NCI-H460 (cell line): ENCODE data around the gene TMEM87B. TPM values are rescaled to one million over a fixed set of nuclear protein-coding genes. Genes with fewer than 3 reads are reported as not detected.
A peak's percentile ranks its signal among the peaks of the same experiment; 100 is the strongest.
"Not testable (repeated sequence)": the region's sequence is repeated elsewhere in the genome, so short reads cannot be mapped to it uniquely, and the experiment has no call there.

Experiments
- DNase-seq: peaks from one replicate; pipeline ENCODE4 v3.0.0-alpha.2; 2016; ENCODE audit warnings: low read depth; ENCODE audit errors: extremely low read depth
- total RNA-seq: library from RNA; depleted of rRNA; stranded (reverse); fragments of >200 nt; shearing (Covaris generic); gene quantifications from 2 replicates; pipeline ENCODE4 v1.2.3, GENCODE V29; 2014

The TMEM87B gene
- total RNA-seq, 1 experiment from 2014 or later: 17.6 TPM

- DNase-seq: no peak
These were observed 55.9 kb downstream of the TMEM87B start for GRCh38 chr2:112110966-112111365.

GRCh38 chr2:112113354-112113753 is 58.3 kb downstream of the TMEM87B start:
- DNase-seq: not testable (repeated sequence)

- DNase-seq: no peak
These were observed 63.1 kb downstream of the TMEM87B start for GRCh38 chr2:112118148-112118547.

DNA sequence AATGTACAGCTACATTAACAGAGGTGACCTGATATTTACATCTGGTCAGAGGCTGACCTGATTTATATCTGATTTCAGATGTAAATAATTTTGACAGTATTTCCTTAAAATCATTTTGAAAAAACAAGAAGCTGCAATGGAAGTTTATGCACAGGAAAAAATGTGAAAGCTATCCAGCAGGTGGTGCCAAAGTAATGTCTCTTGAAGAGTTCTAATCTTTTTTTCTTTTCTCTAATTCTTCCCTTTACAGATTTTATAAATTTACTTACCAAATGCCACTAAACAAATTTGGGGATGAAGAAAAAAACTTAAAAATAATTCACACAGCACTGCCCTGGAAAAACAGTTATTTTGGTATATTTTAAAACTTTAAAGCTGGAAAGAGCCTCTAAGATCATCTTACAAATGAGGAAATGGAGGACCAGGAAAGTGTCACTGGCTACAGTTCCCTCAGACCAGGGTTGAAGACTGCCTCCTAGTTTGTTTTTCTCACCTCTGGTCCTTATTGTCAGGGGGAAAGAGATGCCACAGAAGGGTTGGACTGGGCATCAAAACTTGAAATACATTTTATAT is 66.7 kb downstream of the TMEM87B start:
- DNase-seq: peak; percentile 36

DNA sequence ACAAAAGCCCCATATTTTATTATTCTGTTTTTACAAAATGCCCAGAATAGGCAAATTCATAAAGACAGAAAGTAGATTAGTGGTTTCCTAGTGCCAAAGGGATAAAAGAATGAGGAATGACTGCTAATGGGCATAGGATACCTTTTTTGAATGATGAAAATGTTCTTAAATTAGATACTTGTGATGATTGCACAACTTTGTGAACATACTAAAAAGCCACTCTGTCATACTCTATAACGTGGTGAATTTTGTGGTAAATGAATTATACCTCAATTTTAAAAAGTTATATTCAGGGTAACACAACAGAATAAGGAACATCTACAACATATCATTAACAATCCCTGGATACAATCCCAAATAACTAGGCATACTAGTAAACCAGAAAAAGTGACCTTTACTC is 74.0 kb downstream of the TMEM87B start:
- no peak for DNase-seq

DNA sequence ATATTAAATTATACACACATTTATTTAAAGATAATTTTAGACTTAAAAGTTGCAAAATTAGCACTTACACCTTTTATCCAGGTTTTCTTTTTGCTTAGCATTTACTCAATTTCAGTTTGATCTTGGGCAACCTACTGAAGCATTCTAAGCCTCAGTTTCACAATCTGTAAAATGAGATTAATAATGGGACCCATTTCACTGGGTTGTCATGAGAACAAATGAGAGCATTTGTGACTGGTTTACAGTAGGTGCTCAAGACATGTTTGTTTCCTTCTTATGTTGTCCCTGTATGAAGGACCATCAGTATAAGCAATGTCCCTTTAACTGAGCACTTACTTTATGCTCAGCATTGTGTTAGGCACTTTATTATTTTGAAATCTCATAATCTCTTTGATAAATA is 78.3 kb downstream of the TMEM87B start:
- DNase-seq: no peak

DNA sequence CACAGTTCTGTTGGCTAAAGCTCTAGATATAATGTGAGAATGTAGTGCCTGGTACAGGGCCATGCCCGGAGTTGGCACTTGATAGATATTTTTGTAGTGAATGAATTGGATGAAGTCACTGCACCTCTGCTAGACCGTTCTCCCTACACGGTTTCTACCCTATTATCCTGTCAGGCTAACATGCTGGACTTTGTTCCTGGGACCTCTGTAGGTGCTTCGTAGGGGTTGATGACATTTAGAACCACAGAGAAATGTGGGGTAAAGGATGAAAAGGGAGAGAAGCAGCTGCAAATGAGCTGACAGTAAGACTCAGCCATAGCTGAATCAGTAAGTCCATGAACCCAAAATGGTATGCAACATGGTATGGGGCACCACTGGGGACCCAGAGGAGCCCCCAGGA is 79.1 kb downstream of the TMEM87B start:
- DNase-seq: no peak

GRCh38 chr2:112136096-112136495 is 81.0 kb downstream of the TMEM87B start:
- DNase-seq: no peak

- DNase-seq: no peak
These were observed 82.6 kb downstream of the TMEM87B start for GRCh38 chr2:112137516-112138158.

DNA sequence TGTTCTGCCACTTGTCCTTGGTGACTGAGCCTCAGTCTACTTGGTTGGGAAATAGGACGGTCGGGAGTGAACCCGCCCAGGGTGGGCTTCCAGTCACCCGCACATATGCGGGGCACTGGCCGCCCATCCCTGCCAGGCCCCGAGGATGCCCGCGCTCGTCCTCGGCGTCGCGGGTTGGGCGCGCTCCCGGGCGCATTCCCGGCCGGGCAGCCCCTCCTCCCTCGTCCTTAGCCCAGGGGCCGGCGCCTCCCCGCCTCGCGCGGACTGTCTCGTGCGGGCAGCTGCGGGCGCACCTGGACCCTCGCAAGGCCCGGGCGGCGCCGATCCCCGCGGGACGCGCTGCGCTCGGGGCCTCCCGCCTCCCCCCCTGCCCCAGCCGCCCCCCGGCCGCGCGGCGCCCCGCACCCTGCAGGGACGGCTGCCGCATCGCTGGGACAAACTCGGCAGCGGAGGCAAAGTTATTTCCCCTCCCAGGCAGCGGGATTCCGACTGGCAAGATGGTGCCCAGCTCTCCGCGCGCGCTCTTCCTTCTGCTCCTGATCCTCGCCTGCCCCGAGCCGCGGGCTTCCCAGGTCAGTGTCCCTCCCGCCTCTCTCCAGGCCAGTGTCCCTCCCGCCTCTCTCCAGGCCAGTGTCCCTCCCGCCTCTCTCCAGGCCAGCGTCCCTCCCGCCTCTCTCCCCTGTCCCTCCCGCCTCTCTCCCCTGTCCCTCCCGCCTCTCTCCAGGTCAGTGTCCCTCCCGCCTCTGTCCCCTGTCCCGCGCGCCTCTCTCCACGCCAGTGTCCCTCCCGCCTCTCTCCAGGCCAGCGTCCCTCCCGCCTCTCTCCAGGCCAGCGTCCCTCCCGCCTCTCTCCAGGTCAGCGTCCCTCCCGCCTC is 83.3 kb downstream of the TMEM87B start, which contains the start of gene FBLN7:
Gene FBLN7, plus strand, starts transcription at position 227 of the 874 bp plus-strand sequence. Its CDS starts 271 bp downstream, at position 498.
- no peak for DNase-seq

DNA sequence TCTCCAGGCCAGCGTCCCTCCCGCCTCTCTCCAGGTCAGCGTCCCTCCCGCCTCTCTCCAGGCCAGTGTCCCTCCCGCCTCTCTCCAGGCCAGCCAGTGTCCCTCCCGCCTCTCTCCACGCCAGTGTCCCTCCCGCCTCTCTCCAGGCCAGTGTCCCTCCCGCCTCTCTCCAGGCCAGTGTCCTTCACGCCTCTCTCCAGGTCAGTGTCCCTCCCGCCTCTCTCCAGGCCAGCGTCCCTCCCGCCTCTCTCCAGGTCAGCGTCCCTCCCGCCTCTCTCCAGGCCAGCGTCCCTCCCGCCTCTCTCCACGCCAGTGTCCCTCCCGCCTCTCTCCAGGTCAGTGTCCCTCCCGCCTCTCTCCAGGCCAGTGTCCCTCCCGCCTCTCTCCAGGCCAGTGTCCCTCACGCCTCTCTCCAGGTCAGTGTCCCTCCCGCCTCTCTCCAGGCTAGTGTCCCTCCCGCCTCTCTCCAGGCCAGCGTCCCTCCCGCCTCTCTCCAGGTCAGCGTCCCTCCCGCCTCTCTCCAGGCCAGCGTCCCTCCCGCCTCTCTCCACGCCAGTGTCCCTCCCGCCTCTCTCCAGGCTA is 84.1 kb downstream of the TMEM87B start:
- DNase-seq: not testable (repeated sequence)

DNA sequence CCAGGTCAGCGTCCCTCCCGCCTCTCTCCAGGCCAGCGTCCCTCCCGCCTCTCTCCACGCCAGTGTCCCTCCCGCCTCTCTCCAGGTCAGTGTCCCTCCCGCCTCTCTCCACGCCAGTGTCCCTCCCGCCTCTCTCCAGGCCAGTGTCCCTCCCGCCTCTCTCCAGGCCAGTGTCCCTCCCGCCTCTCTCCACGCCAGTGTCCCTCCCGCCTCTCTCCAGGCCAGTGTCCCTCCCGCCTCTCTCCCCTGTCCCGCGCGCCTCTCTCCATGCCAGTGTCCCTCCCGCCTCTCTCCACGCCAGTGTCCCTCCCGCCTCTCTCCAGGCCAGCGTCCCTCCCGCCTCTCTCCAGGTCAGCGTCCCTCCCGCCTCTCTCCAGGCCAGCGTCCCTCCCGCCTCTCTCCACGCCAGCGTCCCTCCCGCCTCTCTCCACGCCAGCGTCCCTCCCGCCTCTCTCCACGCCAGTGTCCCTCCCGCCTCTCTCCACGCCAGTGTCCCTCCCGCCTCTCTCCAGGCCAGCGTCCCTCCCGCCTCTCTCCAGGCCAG is 84.7 kb downstream of the TMEM87B start:
- not testable (repeated sequence) for DNase-seq

DNA sequence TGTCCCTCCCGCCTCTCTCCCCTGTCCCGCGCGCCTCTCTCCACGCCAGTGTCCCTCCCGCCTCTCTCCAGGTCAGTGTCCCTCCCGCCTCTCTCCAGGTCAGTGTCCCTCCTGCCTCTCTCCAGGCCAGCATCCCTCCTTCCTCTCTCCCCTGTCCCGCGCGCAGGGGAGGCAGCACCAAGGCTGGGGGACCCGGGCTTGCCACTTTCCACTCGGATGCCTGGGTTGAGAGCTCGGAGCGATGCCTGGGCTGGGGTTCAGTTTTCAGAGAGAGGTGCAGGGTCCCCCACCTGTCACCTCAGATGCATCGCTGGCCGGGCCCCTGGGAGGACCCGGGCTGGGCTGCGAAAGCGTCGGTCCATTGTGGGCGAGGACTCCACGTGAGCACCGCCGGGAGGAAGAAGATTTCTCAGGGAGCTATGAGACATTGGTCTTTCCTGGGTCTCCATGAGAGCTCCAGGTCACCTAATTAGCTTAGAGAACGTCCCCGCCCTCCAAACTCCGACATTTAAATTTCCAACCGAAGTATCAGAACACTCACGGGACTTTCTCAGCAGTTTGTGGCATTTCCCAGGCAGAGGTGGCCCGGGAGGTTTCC is 85.2 kb downstream of the TMEM87B start:
- no peak for DNase-seq

GRCh38 chr2:112140899-112141625 is 86.0 kb downstream of the TMEM87B start:
- DNase-seq: no peak

GRCh38 chr2:112141626-112142007 is 86.5 kb downstream of the TMEM87B start:
- DNase-seq: no peak

DNA sequence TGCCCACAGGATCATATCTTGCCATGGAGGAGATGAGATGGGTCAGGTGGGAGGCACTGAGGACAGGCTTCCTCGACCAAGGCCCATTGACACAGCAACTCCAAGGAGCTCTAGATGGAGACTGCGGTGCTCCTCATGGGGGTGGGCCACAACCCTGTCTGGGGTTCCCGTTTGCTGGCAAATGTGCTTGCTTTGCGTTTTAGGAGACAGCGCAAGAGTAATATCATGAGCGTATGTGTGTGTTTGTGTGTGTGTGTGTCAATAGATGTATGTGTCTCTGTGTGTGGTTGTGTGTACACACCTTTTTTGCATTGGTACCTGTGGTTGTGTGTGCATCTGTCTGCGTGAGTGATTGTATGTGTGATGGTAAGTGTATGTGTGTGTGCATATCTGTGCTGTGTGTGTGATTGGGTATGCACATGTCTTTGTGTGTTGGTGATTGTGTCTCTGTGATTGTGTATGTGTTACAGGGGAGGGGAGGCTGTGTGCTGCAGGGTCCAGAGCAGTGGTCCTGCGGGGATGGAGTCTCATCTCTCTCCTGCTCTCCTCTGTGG is 87.5 kb downstream of the TMEM87B start:
- DNase-seq: no peak

DNA sequence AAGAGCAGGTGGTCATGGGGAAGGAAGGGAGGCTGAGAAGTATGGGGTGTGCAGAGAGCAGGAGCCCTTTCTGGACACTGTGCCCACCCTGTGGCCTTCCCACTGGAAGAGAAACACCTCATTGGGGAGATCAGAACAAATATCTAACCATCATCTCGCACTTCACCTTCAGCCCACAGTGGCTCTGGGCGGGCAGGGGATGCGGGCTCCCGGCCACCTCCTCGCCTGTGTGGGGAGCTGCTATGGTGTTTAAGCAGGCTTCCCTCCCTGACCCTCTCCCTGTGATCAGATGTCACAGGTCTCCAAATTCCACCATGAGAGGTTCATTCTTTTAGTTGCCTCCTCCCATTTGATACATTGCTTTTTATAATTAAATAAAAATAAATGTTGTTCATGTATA is 88.1 kb downstream of the TMEM87B start:
- no peak for DNase-seq

DNA sequence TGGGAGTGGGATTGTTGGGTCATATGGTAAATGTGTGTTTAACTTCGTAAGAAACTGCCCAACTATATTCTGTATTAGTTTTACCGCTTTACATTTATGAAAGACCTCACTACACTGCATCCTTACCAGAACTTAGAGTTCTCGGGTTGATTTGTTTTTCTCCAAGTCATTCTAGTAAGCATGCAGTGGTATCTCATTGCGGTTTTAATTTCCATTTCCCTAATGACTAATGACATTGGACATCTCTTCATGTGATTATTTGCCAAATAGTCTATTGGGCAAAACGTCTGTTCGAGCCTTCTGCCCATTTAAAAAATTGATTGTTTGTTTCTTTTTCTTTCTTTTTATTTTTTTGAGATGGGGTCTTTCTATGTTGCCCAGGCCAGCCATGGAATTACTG is 89.9 kb downstream of the TMEM87B start:
- DNase-seq: no peak

DNA sequence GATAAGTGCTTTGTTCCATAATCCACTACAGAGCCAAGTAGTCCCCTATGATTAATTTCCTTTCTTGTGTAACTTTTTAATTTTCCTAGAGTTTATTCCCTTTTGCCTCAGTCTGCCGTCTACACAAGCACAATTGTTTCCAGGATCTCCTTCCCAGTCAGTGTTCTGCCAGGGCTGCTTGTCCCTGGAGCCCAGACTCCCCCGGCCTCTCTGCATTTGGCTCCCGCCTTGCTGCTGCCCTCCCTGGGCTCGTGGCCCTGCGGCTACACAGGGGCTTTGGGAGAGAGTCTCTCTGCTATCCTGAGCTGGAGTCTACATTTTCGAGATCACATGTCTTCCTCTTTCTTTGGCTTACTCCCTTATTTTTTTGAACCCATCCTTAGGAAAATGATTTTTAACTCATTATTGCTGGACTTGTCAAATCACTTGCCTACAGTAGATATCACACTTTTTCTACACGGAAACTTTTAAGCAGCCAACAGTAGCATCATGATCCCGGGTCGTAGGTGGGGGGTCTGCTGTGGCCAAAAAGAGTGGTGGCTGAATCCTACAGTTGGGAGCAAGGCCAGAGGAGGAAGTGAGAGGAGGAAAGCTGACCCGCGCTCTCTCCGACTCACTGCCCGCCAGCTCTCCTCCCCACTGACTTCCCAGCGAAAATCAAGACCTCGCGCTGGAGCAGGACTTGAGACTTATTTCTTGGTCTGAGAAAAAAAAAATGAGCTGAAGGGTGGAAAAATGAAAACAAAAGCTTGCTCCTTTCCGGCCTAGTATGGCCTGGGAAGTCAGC is 92.5 kb downstream of the TMEM87B start:
- no peak for DNase-seq
